Stimulated activated CD8-positive, alpha-beta memory T cell treated with anti-CD3 and anti-CD28 coated beads, Interleukin-15, amount 100 ng/mL, for 24 hours (primary cell): ENCODE results near the gene ZFPL1.
A peak's percentile ranks its signal among the peaks of the same experiment; 100 is the strongest.
"Not testable (repeated sequence)": the region's sequence is repeated elsewhere in the genome, so short reads cannot be mapped to it uniquely, and the experiment has no call there.

Source experiments
- DNase-seq: peaks from one replicate; pipeline ENCODE4 v3.0.0-alpha.2; 2020; ENCODE audit warnings: low read depth

ZFPL1 gene

GRCh38 chr11:65115361-65116082 is 31.5 kb downstream of the ZFPL1 start:
- DNase-seq, result no peak

DNA sequence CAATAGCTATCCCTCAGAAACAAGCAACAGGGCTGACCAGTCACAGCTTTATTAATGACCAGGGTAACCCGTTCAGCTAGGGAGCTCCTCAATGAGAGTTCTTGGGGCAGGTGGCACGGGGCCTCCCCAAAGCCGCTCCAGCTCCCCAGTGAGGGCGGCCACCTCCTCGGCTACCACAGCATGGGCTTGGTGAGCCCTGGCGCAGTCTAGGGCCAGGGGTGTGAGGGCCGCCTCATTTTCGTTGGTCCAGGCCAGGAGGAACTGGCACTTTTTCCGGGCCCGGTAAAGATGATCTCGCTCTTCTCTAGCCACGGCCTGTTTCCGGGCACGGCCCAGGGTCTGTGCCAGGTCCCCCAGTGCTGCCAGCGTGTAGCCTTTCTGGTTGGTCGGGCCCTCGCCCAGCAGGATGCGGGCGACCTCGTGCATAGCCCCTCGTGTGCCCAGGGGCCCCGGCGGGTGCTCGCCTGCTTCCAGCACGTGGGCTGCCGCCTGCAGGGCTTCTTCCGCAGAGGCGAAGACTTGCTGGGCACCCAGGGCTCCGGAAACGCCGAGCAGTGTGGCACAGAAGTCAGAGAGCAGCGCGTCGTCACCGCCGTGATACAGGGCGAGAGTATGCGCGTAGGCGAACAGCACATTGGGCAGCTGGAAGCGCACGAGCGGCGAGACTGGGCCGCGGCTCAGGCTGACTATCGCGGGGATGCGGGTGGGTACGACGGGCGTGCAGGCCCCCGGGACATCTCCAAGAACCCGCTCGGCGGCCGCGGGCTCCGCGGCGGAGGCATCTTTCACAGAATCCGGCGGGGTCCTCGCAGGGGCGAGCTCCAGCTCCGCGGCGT is 32.6 kb downstream of the ZFPL1 start:
- no peak for DNase-seq

- peak; percentile 99 for DNase-seq
These were observed 33.4 kb downstream of the ZFPL1 start, which contains the start of gene ZNHIT2 for GRCh38 chr11:65117206-65118096. Gene ZNHIT2 (minus strand): TSS chr11:65117701. CDS start chr11:65117653, 48 bp downstream.

DNA sequence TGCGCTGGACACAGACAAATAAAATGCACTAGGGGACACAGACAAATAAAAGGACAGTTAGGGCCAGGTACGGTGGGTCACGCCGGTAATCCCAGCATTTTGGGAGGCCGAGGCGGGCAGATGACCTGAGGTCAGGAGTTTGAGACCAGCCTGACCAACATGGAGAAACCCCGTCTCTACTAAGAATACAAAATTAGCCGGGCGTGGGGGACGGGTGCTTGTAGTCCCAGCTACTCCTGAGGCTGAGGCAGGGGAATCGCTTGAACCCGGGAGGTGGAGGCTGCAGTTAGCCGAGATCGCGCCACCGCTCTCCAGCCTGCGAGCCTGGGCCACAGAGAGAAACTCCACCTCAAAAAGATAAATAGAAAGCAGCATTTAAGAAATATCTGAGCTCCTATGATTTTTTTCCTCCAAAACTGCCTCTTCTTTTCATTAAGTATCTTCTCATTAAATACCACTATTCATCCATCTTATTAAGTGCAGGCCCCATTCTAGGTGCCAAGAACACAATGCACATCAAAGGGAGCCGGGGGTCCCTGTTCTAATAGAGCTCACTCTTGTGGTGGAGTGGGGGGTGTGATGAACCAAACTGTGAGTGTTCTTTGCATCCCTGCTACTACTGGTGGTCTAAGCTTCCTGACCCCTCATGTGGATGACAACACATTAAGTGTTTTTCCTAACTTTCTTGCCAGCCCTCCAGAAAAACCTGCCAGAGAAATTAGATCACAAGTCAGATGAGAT is 34.2 kb downstream of the ZFPL1 start:
- DNase-seq, result no peak

DNA sequence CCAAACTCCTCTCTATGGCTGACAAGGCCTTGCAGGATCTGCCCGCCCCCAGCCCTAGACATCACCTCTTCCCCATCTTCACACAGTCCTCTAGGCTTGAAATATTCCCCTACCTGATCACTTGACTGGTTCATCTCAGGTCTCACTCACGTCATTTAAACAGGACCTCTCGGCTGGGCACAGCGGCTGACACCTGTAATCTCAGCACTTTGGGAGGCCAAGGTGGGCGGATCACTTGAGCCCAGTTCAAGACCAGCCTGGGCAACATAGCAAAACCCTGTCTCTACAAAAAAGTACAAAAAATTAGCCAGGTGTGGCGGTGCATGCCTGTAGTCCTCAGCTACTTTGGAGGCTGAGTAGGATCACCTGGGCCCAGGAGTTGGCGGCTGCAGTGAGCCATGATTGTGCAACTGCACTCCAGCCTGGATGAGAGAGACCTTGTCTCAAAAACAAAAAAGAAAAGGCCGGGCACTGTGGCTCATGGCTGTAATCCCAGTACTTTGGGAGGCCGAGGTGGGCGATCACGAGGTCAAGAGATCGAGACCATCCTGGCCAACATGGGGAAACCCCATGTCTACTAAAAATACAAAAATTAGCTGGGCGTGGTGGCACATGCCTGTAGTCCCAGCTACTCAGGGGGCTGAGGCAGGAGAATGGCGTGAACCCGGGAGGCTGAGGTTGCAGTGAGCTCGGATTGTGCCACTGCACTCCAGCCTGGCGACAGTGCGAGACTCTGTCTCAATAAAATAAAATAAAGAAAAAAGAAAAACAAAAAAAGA is 35.1 kb downstream of the ZFPL1 start:
- not testable (repeated sequence) for DNase-seq

DNA sequence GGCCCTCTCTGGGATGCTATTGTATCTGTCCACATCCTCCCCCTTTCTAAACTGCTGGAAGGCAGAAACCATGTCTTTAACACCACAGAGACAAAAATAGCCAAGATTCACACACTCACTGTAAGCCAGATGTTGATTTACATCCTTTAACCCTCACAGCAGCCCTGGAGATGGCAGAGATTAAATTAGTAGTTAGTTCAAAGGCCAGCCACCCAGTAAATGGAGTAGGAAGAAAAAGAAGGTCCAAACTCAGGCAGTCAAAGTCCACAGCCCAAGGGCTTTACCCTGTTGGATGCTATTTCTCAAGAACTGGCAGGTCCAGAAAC is 35.6 kb downstream of the ZFPL1 start:
- DNase-seq, result no peak

- no peak for DNase-seq
These were observed 36.8 kb downstream of the ZFPL1 start for GRCh38 chr11:65120831-65121230.

DNA sequence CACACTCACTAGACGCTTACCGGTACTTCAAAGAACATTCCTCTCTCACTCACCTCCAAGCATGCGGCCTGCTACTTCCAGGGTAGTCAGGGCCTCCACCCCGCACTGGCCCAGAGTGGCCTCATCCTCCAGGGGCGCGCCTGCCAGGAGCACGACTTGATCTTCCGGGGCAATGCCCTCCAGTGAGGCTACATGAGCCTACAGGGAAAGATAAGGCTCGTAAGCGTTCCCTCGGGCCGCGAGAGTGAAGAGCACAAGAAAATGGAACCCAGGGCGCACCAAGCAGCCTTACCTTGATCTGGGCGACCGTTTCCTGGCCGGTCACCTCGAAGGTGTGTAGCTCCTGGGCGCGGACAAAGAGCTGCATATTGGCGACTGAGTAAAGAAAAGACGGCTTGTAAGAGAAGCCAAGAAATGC is 37.4 kb downstream of the ZFPL1 start:
- no peak for DNase-seq

GRCh38 chr11:65121865-65122696 is 38.1 kb downstream of the ZFPL1 start, which contains the start of the genes FAU and MRPL49:
Gene FAU (minus strand): TSS chr11:65122134. CDS start chr11:65121813, 321 bp downstream.
Gene MRPL49 (plus strand): TSS chr11:65122321. CDS start chr11:65122347, 26 bp downstream.
- peak; percentile 93 for DNase-seq

DNA sequence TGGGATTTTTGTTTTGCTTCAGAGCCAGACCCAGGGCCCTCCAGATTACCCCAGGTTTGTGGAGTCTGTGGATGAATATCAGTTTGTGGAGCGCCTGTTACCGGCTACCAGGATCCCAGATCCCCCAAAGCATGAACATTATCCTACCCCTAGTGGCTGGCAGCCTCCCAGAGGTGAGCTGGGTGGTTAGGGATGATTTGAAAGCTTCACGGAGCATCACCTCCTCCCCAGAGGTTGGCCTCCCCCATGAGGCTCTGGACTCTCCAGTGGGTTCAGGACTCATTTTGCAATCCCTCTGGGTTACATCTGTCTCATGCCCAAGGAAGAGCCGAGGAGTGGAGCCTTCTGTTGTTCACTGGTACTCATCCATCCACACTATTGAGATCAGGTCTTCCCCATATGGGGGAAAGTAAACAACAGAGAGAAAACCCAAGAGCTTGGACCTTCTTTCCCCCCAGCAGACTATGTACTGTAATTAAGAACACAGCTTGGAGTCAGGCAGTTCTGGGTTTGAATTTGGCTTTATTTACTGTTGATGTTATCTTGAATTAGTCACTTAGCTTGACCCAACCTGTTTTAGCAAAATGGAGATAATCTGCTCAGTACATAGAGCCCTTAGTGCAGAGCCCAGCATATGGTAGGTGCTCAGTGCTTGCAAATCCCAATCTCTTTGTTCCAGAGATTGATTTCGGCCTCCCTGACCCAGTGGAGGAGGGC is 40.6 kb downstream of the ZFPL1 start:
- DNase-seq, result no peak

DNA sequence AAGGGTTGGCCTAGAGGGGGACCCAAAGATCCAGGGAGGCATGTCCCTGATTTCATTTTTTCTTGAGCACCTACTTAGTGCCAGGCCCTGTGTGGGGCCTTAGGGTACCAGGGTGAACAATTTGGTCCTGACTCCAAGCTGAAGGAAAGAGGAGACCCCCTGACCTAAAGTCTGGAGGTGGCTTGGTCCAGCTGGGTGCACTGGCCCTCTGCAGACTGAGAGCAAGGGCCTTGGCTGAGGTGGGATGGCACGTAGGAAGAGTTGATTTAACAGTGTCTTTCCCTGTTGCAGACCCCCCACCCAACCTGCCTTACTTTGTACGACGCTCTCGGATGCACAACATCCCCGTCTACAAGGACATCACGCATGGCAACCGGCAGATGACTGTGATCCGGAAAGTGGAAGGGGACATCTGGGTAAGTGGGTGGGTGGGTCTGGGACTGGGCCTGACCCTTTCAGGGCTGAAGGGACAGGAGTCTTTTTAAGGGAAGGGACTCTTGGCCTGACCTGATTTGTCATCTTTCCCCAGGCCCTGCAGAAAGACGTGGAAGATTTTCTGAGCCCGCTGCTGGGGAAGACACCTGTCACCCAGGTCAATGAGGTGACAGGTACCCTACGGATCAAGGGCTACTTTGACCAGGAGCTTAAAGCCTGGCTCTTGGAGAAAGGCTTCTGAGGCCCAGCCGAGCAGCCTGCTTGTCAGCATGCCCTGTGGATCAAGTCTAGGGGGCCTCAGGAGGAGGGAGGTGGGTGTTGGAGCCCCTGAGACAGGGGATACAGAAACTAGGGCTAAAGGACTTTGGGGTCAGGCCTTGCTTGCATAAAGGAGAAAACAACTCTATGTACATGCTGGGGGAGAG is 41.4 kb downstream of the ZFPL1 start:
- DNase-seq, result no peak

DNA sequence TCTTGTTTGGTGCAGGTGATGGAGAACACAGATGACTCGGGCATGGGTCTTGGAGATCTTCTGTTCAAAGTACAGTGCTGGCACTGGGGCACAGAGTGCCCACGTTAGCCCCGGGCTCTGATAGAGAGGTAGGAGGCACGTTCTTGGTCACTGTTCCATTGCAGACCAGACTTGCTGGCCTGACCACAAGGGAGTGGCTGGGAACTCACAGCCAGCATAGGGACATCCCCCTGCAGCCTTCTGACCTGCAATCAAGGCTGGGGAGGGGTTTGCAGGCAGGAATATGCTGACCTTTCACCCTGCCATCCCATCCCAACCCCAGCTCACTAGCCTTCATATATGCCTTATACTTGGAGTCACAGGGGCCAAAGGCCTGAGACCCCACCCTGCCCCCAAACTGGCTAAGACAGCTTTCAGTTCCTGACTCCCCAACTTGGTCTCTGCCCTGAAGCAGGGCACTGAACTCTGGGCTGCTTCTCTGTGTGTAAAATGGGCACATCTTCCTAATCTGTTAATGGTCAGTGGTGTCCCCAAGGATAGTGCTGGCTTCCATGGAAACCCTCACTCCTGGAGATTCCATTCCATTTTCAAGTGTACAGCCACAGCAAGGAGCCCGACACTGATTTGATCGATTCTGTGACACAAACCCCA is 42.7 kb downstream of the ZFPL1 start:
- DNase-seq, result no peak

- no peak for DNase-seq
These were observed 43.6 kb downstream of the ZFPL1 start for GRCh38 chr11:65127473-65128181.

GRCh38 chr11:65128182-65129145 is 44.4 kb downstream of the ZFPL1 start:
- no peak for DNase-seq

GRCh38 chr11:65129649-65130441 is 45.8 kb downstream of the ZFPL1 start:
- no peak for DNase-seq
